IPS DF 19.7 (cell line): ENCODE data around the gene EBF4.

ENCODE experiments used
- DNase-seq: peaks from one replicate; pipeline ENCODE4 v3.0.0-alpha.2; 2013; ENCODE audit warnings: low read depth, low spot score

The EBF4 gene

GRCh38 chr20:2742934-2743559 is 50.5 kb downstream of the EBF4 start:
- DNase-seq = no peak

DNA sequence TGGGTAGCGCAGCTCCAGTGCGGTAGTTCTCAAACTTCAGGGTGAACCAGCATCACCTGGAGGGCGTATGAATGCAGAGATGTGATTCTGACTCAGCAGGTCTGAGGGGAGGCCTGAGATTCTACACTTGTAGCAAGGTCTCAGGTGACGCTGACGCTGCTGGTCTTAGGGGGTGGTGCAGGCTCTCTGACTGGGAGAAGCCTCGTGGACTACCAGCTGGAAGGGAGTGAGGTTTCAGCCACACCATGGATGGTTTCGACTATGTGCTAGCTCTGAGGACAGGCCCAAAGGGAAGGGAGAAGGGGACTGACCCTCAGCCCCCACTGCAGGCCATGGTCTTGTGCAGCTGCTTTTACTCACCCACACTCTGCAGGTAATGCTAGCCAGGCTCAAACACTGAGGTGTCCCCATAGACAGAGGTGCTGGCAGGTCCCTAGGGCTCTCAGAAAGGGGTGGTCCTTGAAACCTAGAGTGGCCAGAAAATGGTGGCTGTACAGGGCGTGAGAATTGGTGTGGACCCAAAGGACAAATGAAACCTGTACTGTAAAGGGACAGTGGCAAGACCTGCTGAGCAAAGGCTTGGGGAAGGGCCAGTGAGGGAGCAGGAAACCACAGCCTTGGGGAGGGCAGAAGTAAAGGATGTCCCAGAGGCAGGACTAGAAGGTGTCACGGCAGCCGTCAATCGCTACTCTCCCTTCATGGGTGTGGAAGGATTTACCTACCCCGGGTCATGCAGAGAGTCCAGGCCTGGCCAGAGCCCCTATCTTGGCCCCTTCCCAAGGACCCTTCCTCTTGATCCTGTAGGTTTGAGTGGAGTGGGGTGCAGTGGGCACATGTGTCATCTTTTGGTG is 52.7 kb downstream of the EBF4 start:
- DNase-seq = no peak

- DNase-seq = no peak
These were observed 53.5 kb downstream of the EBF4 start for GRCh38 chr20:2745936-2746635.

DNA sequence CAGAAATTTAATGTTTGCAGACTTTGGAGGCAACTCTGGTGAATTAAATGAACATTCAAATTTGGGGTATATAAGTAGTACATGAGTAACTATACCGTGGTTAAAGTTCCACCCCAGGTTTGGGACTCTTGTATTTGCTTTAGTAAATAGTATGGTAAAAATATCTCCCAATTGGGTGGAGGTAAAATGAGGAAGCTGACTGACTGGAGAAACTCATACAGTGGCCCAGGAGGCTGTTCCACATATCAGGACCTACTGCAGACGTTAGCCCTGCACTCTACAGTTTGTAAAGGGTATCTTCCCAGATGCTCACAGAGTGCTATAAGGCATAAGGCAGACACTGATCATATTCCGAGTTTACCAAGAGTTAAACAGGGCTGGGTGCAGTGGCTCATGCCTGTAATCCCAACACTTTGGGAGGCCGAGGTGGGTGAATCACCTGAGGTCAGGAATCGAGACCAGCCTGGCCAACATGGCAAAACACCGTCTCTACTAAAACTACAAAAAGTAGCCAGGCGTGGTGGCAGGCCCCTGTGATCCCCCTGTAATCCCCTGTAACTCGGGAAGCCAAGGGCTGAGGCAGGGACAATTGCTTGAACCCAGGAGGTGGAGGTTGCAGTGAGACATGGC is 54.2 kb downstream of the EBF4 start:
- no peak for DNase-seq

DNA sequence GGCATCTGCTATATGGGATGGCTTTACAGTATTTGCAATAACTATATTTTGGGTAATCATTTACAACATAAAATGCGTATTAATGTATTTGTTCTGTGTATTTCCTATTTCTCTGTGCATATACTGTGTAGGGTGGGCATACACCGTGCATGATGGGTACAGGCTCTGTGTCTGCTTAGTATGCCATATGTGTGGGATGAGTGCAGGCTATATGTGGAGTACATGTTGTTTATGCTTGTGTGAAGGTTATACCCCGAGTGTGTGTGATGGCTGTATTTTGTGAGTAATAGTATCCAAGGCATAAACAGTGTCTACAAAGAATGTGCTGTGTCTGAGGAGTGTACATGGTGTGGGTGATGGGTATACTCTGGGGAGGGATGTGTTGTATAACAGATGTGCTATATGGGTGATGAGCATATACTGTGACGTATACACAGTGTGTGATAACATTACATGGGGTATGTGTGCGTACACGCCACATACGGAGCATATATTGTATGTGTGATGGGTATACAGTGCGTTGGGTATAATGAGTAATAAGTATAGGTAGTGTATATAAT is 55.2 kb downstream of the EBF4 start:
- DNase-seq = no peak

- DNase-seq = no peak
These were observed 56.2 kb downstream of the EBF4 start for GRCh38 chr20:2748551-2749342.

DNA sequence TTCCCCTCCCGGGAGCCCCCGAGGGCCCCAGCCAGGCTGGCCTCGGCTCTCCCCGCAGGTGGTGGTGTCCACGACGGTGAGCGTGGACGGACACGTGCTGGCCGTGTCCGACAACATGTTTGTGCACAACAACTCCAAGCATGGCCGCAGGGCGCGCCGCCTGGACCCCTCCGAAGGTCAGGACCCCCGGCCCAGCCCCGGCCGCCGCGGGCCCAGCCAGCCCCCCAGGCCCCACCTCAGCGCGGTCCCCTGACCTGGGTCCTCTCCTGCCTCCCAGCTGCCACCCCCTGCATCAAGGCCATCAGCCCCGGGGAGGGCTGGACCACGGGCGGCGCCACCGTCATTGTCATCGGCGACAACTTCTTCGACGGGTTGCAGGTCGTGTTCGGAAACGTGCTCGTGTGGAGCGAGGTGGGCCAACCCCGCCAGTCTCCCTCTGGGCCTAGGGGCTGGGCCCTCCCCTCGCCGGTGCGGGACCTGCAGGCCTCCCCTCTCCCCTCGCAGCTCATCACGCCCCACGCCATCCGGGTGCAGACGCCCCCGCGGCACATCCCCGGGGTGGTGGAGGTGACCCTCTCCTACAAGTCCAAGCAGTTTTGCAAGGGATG is 56.9 kb downstream of the EBF4 start:
- no peak for DNase-seq

GRCh38 chr20:2749951-2750490 is 57.4 kb downstream of the EBF4 start:
- DNase-seq = no peak

DNA sequence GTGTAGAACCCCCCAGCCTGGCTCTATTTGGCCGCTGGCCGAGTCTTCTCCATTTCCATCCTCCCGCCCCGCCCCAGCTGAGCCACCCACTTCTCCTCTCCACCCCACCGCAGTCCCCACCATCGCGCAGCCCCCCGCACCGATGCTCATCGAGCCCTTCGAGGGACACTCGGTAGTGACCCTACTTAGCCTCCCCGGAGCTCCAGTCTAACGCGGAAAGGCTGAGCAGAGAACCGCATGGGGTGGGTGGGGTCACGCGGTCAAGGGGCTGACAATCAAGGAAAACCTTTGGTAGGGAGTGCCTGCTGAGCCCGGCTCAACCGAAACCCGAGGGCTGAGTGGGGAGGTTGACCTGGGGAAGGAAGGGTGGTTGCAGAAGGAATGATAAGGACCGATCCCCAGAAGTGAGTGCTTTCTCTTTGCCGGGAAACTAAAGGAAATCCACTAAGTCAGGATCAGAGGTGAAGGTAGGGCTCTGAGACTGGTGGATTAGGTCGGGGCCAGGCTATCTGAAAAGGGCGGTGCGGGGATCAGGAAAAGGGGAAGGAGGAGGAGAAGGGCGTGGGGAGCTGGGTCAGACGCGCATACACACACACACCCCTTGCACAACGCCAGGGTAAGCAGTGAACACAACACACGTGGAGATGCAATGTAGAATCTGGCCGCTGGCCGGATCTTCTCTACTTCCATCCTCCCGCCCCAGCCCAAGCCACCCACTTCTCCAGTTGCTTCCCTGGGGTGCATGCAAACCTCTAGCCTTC is 58.1 kb downstream of the EBF4 start:
- peak; percentile 84 for DNase-seq

GRCh38 chr20:2751347-2751877 is 58.8 kb downstream of the EBF4 start:
- no peak for DNase-seq

GRCh38 chr20:2751878-2752566 is 59.4 kb downstream of the EBF4 start:
- DNase-seq = no peak

- no peak for DNase-seq
These were observed 60.2 kb downstream of the EBF4 start for GRCh38 chr20:2752567-2753460.

DNA sequence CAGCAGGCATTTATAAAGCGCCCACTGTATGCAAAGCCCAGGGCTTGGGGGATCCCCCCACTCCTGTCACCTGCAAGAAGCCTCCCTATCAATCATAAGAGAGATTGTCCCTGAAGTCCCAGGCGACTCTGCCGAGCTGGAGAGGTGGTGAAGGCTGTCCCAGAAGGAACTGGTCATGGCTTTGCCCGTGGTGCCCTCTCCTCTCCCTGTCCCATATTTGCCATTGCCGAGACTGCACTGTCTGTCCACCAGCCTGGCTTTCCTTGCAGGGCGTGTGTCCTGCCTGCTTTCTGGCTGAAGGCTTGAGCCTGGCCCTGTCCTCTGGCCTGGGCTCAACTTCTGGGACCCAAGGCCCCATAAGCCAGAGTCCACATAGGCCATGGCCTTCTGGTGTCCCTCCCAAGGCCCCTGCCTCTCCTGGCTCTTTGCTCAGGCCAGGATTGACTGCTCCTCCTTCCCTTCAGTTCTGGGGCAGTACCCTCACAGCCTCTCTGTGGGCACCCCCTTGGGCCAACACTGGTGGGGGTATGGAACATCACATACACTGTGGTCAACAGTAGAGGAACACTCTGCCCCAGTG is 61.0 kb downstream of the EBF4 start:
- no peak for DNase-seq

DNA sequence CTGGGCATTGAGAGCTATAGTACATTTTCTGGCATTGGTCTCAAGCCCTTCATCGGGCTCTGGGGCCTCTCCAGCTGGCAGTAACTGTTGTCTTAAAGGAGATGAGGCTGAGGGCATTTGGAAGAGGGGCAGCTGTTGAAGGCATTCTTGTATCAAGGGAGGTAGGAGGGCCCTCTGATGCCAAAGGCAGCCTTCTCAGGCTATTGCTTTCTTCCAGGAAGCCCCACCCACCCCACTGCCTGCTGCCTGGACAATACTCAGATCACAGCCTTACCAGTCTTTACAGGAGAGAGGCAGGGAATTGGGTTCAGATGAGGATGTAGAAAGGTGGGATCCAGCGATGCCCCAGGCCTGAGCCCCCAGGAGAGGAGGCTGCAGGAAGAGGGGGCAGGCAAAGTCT is 61.8 kb downstream of the EBF4 start:
- no peak for DNase-seq

GRCh38 chr20:2755451-2756055 is 63.0 kb downstream of the EBF4 start:
- DNase-seq = no peak

- DNase-seq = no peak
These were observed 63.6 kb downstream of the EBF4 start for GRCh38 chr20:2756056-2756611.

- no peak for DNase-seq
These were observed 64.4 kb downstream of the EBF4 start for GRCh38 chr20:2757001-2757400.
